CD4-positive, alpha-beta T cell (primary cell): ENCODE results near the gene TTC34. TPM values are rescaled to one million over a fixed set of nuclear protein-coding genes. Genes with fewer than 3 reads are reported as not detected.

Experiments used
- ATAC-seq: fragments of 200-7000 bp; cut with Tn5 transposase; one replicate; pipeline ENCODE4 v1.10.0; 2022; ENCODE audit warnings: mild to moderate bottlenecking; ENCODE audit not compliant: poor library complexity
- CTCF ChIA-PET: fragments of 350-600 bp; sonication (Branson Sonifier 250); formaldehyde crosslinking; loops from one replicate; lab custom pipeline; 2021; ENCODE audit warnings: antibody characterized with exemption, inconsistent platforms; lab: Charles Lee
- POLR2A ChIA-PET: fragments of 350-600 bp; sonication (Branson Sonifier 250); formaldehyde crosslinking; loops from one replicate; lab custom pipeline; 2021; ENCODE audit warnings: antibody characterized with exemption, inconsistent platforms; lab: Charles Lee
- DNase-seq, 14 experiments: peaks; one replicate each; pipeline ENCODE4 v3.0.0-alpha.2; 2013 to 2020; ENCODE audit warnings: mixed read lengths in 2 of 14
- H3K27ac ChIP-seq, 2 donors: one replicate each; pipeline versions ENCODE4 v1.5.1 to v1.7.0; 2013; ENCODE audit warnings: low read length in 2 of 2, low read depth in 1 of 2, mild to moderate bottlenecking in 1 of 2
- H3K27me3 ChIP-seq, 2 experiments: 1 replicate in 1 of 2; 2 replicates in 1 of 2; pipeline versions ENCODE4 v1.6.1 to v1.7.0; 2013; ENCODE audit warnings: low read length in 2 of 2, control low read depth in 1 of 2, mild to moderate bottlenecking in 1 of 2, moderate library complexity in 1 of 2; ENCODE audit not compliant: insufficient read depth in 2 of 2, control insufficient read depth in 1 of 2
- H3K36me3 ChIP-seq: one replicate; pipeline ENCODE4 v1.6.1; 2013; ENCODE audit warnings: low read length, control low read depth; ENCODE audit not compliant: insufficient read depth
- H3K4me1 ChIP-seq: one replicate; pipeline ENCODE4 v1.6.1; 2013; ENCODE audit warnings: low read length, control low read depth; ENCODE audit not compliant: insufficient read depth
- H3K4me3 ChIP-seq: one replicate; pipeline ENCODE4 v1.5.1; 2013; ENCODE audit warnings: mild to moderate bottlenecking, low read length, moderate library complexity
- H3K9me3 ChIP-seq, 2 experiments: 1 replicate in 1 of 2; 2 replicates in 1 of 2; pipeline versions ENCODE4 v1.6.1 to v1.7.0; 2013; ENCODE audit warnings: low read length in 2 of 2, mild to moderate bottlenecking in 2 of 2, control low read depth in 1 of 2, moderate library complexity in 1 of 2; ENCODE audit not compliant: control insufficient read depth in 1 of 2, insufficient read depth in 1 of 2
- H3K27ac Mint-ChIP-seq: one replicate; pipeline ENCODE4 v1.8.0; 2020; ENCODE audit warnings: mixed read lengths
- H3K27me3 Mint-ChIP-seq: one replicate; pipeline ENCODE4 v1.8.0; 2021; ENCODE audit warnings: mixed read lengths
- H3K36me3 Mint-ChIP-seq: one replicate; pipeline ENCODE4 v1.8.0; 2021; ENCODE audit warnings: low read depth, mixed read lengths
- H3K4me1 Mint-ChIP-seq: one replicate; pipeline ENCODE4 v1.8.0; 2021; ENCODE audit warnings: low read depth, mixed read lengths
- H3K4me3 Mint-ChIP-seq: one replicate; pipeline ENCODE4 v1.8.0; 2020; ENCODE audit warnings: mild to moderate bottlenecking, mixed read lengths
- H3K9me3 Mint-ChIP-seq: one replicate; pipeline ENCODE4 v1.8.0; 2020; ENCODE audit warnings: mixed read lengths
- intact Hi-C, 2 experiments: fragments of 100-400 bp; cut with DNase I in 1 of 2; cut with micrococcal nuclease in 1 of 2; formaldehyde crosslinking; loops; one replicate each; pipeline versions ENCODE4 v1.15.1 to v1.9.0; 2023 to 2025; cut with DNase I, micrococcal nuclease
- total RNA-seq, 174 experiments: library from RNA in 2 of 174; stranded (reverse) in 2 of 174; gene quantifications; one replicate each; pipeline ENCODE4 v1.2.3 and lab custom pipeline; 2021 to 2026
- TF ChIP-seq, protein P1 (sequence below): fragments of 200-600 bp; IDR thresholded peaks from one replicate; pipeline ENCODE4 v1.8.0; 2022; ENCODE audit warnings: antibody characterized with exemption, mild to moderate bottlenecking

Gene TTC34
- total RNA-seq, 2 experiments from 2014 or later: 1.3 TPM

DNA sequence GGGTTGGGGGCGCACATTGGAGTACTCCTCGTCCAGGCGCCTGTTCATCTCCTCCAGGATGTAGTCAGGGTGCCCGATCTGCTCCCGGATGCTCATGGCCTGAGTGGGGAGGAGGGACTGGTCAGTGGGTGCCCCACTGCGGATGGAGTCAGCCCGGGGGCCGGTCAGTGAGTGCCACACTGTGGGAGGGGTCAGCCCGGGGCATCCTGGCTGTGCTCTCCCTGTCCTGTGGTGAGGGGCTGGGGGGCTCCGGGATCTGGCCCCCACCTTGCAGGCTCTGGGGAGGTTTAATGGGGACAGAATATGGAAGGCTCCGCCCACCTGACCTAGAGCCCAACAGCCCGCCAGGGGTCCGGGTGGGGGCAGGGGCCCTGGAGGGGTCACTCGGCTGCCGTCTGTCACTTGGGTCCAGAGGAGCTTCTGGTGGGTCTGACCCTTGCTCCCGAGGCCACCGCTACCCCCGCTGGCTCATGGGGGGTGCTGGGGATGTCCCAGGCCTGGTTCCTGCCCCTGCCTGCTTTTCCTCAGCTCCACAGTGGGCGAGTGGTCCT is 206.2 kb downstream of the TTC34 start:
- no peaks in the 10 kb centered on the region for H3K27me3 ChIP-seq
- Mint-ChIP-seq H3K27me3 (no peaks in the 10 kb centered on the region), H3K27ac (no peak overlapping the region), H3K36me3 (peaks cover 2% of the 10 kb centered on the region), H3K9me3 (no peaks in the 10 kb centered on the region), H3K4me1 (peaks cover 5% of the 10 kb centered on the region), H3K4me3 (no peak overlapping the region)
- peaks cover 11% of the 10 kb centered on the region for H3K4me1 ChIP-seq
- TF ChIP-seq, protein P1, sequence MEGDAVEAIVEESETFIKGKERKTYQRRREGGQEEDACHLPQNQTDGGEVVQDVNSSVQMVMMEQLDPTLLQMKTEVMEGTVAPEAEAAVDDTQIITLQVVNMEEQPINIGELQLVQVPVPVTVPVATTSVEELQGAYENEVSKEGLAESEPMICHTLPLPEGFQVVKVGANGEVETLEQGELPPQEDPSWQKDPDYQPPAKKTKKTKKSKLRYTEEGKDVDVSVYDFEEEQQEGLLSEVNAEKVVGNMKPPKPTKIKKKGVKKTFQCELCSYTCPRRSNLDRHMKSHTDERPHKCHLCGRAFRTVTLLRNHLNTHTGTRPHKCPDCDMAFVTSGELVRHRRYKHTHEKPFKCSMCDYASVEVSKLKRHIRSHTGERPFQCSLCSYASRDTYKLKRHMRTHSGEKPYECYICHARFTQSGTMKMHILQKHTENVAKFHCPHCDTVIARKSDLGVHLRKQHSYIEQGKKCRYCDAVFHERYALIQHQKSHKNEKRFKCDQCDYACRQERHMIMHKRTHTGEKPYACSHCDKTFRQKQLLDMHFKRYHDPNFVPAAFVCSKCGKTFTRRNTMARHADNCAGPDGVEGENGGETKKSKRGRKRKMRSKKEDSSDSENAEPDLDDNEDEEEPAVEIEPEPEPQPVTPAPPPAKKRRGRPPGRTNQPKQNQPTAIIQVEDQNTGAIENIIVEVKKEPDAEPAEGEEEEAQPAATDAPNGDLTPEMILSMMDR: no peak
- peak in 2 of 14 experiments; percentile 19 to 28 for DNase-seq
- no peak for ATAC-seq
- H3K9me3 ChIP-seq: no peaks in the 10 kb centered on the region
- no peak overlapping the region for H3K4me3 ChIP-seq
- intact Hi-C loops: no loop called here
- POLR2A ChIA-PET: no interaction called here
- CTCF ChIA-PET: no interaction called here
- H3K36me3 ChIP-seq: no peaks in the 10 kb centered on the region
- H3K27ac ChIP-seq: no peak overlapping the region

DNA sequence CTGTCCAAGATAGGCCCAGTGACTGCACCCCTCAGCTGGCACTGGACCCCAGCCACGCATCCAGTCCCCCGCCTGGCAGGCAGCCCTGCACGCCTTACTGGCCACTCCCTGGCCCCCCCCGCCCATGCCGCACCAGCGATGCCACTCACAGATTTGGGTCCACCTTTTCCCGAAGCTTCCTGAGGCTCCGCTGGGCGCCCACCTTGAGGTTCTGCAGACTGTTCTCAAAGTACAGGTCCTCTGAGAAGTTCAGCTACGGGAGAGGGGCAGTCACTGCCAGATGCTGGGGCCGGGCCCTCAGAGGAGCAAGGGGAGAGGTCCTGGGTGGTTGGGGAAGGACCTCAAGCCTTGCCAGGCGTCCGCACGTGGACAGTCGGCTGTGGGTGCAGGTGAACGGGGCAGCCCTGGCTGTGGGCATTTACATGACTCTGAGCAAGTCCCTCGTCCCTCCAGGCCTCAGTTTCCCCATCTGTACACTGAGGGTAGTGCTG is 206.8 kb downstream of the TTC34 start:
- CTCF ChIA-PET: no interaction called here
- Mint-ChIP-seq H3K9me3 (no peaks in the 10 kb centered on the region), H3K4me1 (peaks cover 5% of the 10 kb centered on the region), H3K27ac (no peak overlapping the region), H3K4me3 (no peak overlapping the region), H3K27me3 (no peaks in the 10 kb centered on the region), H3K36me3 (peaks cover 6% of the 10 kb centered on the region)
- Histone ChIP-seq H3K4me1 (peaks cover 11% of the 10 kb centered on the region), H3K4me3 (no peak overlapping the region), H3K27ac (no peak overlapping the region), H3K36me3 (peaks cover 1% of the 10 kb centered on the region), H3K9me3 (no peaks in the 10 kb centered on the region), H3K27me3 (no peaks in the 10 kb centered on the region)
- POLR2A ChIA-PET: interaction anchor here (0.7 kb wide), 1 partner anchor 10 kb away, joined by 3 read pairs; no protein-coding TSS in a partner anchor
- TF ChIP-seq, protein P1: no peak
- ATAC-seq (no peak), DNase-seq (peak in 2 of 14 experiments; percentile 22 to 31)
- intact Hi-C loops: no loop called here

DNA sequence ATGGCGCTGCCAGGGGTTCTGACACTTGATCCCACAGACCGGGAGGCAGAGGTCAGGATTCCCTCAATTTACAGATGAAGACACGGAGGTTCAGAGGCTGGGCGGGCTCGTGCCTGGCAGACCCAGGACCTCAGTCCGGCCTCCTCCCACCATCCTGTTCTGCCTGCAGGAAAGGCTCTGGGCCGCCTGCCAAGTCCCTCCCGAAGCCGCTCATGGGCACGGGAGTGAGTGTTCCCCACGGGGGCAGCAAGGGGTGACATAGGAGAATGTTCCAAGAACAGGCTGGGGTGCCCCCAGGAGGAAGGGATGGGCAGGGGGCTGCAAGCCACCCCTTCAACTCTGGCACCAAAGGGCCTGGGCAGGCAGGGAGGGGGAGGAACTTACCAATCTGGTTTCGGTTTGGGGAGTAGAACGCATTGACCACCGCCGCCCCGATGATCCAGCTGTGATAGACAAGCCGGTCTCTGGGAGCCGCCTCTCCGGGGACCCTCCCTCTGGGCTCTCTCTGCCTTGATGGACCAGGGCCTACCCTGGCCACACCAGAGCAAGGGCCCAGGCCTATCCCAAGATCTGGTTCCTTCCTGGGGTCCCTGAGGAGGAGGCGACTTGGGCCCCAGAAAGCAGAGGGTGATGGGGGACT is 207.4 kb downstream of the TTC34 start:
- DNase-seq (peak in 2 of 14 experiments; percentile 14 to 27), ATAC-seq (no peak)
- Mint-ChIP-seq H3K4me1 (peaks cover 5% of the 10 kb centered on the region), H3K9me3 (no peaks in the 10 kb centered on the region), H3K27me3 (no peaks in the 10 kb centered on the region), H3K36me3 (peaks cover 6% of the 10 kb centered on the region), H3K4me3 (no peak overlapping the region), H3K27ac (no peak overlapping the region)
- no peaks in the 10 kb centered on the region for H3K9me3 ChIP-seq
- no peak overlapping the region for H3K4me3 ChIP-seq
- peaks cover 11% of the 10 kb centered on the region for H3K4me1 ChIP-seq
- H3K27me3 ChIP-seq: no peaks in the 10 kb centered on the region
- peaks cover 6% of the 10 kb centered on the region for H3K36me3 ChIP-seq
- intact Hi-C loops: no loop called here
- H3K27ac ChIP-seq: no peak overlapping the region
- TF ChIP-seq, protein P1: no peak
- POLR2A ChIA-PET: interaction anchor here (0.7 kb wide), 1 partner anchor 9 kb away, joined by 3 read pairs; no protein-coding TSS in a partner anchor
- CTCF ChIA-PET: no interaction called here
